HG03432 (cell line): ENCODE results near the gene SRGAP1.

Experiments used
- ATAC-seq: cut with Tn5 transposase; IDR thresholded peaks from one replicate; pipeline ENCODE4 v1.9.1; 2021; ENCODE audit warnings: mild to moderate bottlenecking, moderate library complexity; ENCODE audit not compliant: unreplicated experiment

SRGAP1 gene

DNA sequence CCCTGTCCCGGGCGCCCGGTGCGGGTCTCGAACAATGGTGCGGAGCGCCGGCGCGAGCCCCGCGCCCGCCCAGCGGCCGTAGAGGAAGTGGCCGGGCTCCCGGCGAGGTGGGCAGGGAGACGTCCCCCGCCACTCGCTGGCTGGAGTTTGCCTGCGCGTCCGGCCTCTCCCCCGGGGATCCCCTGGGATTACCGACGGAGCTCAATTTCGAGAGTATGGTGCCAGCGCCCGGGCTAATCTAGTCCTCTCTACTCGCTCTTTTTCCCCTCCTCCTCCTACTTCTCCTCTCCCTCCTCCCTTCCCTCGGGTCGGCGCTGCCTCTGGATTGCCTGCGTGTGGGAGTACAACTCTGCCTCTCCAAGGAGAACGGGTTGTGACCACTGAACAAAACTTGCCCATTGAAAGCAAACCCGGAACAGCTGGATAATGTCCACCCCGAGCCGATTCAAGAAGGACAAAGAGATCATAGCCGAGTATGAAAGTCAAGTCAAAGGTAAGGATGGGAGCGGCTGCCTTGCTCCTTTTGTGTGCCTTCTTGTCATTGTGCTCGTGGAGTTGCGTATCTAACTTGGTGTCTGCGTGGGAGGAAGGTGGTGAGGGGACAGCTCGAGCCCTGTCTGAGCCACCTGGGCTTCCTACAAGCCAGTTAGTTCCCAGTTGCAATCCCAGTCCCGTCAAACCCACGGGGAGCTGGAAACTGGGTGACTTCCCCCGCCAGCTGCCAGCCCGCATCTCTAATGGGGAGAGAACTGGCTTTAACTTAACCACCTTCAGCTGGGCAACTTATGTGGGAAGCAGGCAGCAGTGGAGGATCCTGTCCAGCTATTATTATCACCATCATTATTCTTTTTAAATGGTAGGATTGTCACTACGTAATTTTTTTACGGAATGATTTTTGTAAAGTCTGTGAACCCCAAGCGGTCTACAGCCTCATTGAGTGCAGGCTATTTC is at the start of gene SRGAP1:
SRGAP1 (plus strand) TSS at position 310 of the 951 bp plus-strand sequence; CDS start at position 427, 117 bp downstream.
- ATAC-seq: peak; percentile 30

DNA sequence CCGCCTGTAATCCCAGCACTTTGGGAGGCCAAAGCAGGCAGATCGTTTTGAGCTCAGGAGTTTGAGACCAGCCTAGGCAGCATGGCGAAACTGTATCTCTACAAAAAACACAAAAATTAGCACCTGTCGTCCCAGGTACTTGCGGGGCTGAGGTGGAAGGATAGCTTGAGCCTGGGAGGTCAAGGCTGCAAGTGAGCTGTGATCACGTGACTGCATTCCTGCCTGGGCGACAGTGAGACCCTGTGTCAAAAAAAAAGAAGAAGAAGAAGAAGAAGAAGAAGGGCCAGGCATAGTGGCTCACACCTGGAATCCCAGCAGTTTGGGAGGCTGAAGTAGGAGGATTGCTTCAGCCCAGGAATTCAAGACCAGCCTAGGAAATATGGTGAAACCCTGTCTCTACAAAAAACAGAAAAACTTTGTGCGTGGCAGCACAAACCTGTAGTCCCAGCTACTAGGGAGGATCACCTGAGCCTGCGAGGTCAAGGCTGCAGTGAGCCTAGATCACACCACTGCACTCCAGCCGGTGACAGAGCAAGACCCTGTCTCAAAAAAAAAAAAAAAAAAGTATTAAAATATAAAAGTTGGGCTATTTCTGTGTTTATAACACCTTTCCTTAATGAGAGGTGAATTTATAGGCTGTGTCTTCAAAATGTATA is 49.3 kb upstream of the SRGAP1 start:
- ATAC-seq: no peak

DNA sequence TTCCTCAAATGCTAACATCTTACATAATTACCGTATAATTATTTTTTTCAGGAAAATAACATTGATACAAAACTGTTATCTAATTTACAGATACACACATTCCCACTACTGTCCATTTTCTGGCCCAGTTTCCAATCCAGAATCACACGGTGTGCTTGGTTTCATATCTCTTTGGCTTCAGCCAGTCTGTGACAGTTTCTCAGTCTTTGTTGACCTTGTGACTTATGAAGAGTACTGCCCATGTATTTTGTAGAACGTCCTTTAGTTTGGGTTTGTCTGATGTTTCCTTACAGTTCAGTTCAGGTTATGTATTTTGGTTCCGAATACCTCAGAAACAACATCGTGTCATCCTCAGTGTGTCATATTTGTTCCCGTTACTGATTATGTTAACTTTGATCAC is 48.6 kb upstream of the SRGAP1 start:
- ATAC-seq: no peak

DNA sequence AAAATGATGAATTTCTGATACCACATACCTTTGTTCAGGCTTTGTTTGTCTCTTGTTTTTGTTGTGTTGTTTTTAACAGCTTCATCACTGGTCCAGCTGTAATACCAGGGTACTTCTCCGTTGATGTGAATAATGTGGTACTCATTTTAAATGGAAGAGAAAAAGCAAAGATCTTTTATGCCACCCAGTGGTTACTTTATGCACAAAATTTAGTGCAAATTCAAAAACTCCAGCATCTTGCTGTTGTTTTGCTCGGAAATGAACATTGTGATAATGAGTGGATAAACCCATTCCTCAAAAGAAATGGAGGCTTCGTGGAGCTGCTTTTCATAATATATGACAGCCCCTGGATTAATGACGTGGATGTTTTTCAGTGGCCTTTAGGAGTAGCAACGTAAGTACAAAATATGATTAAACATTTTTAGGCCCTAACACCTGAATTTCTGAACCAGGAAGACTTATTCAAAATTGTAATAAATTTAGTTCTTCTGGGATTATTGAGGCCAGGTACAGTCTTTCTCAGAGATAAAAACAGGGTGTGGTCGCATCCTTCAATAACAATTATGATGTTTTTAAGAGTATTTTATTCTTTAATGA is 42.4 kb upstream of the SRGAP1 start:
- ATAC-seq: no peak

DNA sequence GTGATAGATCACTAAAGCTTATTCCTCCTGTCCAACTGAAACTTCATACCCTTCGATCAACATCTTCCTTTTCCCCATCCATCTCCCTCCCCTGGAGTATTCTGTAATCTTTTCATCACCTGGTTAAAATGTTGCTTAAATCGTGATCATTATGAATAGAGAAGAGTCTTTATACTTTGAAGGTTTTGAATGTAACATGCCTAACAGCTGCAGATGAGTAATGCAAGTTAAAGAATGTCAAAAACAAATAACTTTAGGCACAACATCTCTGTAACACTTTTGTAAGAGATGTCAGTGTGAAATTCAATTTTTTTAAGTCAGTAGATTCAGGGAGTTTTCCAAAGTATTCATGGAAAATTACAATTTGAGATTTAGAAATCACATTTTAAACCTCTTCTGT is 39.8 kb upstream of the SRGAP1 start:
- no peak for ATAC-seq

DNA sequence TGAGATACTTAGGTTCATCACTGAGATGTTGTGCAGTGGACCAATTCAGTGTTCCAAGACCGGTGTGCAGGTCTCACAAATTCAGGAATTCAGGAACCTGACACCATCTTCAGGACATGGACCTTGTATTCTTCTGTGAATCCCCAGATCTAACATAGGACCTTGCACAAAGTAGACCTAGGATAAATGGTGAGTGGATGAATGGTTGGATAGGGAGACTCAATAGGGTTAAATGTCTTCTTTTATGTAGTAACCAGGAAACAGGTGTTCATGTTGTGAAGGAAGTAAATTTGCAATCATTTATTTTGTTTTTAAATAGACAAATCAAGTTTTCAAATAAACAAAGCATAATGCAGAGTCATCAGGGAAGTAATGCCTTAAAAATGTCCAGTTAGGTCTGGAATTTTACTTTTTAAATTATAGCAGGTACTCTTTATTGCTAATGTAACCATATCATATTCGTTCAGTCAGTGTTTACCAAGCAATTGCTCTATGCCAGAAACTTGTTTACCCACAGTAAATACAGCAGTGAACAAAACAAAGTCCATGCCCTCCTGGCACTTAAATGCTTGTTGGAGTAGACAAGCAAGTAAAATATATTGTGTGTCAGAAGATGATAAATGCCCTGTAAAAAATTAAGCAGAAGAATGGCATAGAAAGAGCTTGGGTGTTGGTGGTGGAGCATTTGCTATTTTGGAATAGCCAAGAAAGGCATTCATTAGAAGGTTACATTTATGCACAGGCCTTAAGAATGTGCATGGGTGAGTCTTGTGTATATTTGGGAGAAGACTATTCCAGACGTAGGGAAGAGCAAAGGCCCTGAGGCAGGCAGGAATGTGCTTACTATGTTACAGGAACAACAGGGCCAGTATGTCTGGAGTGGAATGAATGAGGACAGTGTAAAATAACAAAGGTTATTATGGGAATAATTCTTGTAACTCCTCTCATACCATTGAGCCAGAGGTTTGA is 38.5 kb upstream of the SRGAP1 start:
- ATAC-seq: no peak

DNA sequence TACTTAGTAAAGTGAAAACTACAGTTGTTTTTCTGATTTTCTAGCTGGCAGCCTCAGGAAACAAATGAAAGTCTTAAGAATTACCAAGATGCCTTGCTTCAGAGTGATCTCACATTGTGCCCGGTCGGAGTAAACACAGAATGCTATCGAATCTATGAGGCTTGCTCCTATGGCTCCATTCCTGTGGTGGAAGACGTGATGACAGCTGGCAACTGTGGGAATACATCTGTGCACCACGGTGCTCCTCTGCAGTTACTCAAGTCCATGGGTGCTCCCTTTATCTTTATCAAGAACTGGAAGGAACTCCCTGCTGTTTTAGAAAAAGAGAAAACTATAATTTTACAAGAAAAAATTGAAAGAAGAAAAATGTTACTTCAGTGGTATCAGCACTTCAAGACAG is 35.9 kb upstream of the SRGAP1 start:
- ATAC-seq: no peak

DNA sequence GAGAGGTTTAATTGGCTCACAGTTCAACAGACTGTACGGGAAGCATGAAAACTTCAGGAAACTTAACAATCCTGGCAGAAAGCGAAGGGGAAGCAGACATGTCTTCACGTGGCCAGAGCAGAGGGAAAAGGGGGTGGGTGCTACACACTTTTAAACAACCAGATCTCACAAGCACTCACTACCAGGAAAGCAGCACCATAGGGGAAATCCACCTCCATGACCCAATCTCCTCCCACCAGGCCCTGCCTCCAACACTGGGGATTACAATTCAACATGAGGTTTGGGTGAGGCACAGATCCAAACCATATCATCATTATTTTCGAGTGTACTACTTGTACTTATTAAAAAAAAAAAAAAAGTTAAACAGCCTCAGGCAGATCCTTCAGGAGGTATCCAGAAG is 34.9 kb upstream of the SRGAP1 start:
- no peak for ATAC-seq

DNA sequence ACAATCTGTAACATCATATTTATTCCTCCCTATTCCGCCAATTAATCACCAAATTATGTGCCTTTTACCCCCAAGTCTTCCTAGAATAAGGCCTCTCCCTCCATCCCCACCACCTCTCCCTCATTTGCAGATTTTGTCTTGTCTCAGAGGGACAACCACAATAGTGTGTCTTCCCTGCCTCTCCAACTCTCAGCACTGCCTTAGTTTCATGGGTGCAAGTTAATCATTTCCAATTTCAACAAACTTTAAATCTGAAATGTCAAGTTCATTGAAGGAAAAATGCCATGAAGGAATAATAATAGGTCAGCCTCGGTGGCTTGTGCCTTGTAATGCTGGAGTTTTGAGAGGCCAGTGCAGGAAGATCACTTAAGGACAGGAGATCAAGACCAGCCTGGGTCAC is 33.2 kb upstream of the SRGAP1 start:
- ATAC-seq: no peak

DNA sequence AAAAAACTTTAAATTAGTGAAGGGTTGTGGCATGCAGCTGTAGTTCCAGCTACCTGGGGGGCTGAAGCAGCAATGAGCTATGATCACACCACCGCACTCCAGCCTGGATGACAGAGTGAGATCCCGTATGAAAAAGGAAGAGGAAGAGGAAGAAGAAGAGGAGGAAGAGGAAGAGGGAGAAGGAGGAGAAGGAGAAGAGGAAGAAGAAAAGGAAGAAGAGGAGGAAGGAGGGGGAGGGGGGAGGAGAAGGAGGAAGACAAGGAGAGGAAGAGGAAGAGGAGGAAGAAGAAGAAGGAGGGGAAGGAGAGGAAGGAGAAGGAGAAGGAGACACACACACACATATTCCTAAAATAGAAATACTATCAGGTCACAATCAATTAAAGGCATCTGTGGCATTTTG is 32.7 kb upstream of the SRGAP1 start:
- ATAC-seq: no peak

DNA sequence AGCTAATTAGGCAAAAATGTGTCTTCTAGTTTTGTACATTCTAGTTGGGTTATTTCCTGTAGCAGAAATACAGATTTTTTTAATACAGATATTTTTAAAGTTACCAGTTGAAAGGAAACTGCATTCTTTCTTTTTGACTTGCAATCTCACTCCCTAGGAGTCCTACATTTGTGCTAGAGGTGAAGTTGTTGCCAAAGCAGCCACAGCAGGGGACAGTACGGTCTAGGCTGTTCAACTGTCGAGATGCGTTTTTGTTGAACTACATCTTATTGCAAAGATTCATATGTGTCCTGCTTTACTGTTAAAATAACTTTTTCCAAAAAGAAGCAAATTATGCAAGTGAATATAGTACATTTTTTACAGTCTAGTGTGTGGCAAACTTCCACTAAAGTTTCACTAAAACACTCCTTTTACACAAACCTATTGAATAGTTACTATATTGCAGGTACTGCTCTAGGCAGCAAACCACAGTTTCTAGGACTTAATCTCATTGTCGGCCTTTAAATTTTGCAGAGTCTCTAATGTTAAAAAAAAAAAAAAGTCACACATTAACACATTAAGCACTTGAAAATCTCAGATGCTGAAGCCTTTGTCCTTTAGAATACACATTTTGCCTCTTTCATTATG is 30.2 kb upstream of the SRGAP1 start:
- peak; percentile 40 for ATAC-seq

DNA sequence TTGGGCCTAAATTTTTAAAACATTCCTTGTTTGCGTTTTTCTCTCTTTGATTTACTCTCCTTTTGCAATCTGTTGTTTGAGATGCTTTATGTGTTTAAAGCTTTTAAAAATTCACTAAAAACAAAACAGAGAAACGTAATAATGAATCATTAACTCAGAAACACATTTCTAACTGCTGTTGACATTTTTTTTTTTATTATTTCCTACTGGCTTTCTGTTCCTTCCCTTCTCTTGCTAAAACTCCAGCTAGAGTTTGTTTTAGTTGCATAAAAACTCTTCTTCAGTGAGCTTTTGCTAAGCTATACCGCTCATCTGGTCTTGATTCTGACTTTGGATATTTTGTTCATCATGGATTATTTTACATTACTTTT is 29.0 kb upstream of the SRGAP1 start:
- no peak for ATAC-seq

DNA sequence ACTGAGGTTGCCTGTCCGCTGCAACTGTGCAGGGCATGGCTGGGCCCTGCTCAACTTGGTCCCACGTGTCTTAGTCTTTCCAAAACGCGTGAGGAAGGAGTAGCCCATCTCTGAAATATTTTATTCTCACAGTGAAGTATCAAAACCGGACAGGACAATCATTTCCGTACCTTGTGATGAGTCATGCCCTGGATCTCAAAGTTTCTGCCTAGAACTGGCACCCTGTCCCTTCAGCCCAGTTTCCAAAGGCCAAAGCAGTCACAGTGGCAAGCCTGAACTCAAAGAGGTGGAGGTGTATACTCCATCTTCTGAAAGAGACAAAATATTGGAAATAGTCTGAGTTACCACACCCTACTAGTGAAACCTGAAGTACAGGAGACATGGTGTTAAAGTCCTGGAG is 28.5 kb upstream of the SRGAP1 start:
- ATAC-seq: no peak

DNA sequence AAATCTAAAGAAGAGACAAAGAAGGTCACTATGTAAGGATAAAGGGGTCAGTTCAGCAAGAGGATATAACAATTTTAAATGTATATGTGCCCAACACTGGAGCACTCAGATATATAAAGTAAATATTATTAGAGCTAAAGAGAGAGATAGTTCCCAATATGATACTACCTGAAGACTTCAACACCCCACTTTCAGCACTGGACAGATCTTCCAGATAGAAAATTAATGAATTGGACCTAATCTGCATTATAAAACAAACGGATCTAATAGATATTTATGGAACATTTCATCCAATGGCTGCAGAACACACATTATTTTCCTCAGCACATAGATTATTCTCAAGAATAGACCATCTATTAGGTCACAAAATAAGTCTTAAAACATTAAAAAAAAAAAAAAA is 24.1 kb upstream of the SRGAP1 start:
- no peak for ATAC-seq

DNA sequence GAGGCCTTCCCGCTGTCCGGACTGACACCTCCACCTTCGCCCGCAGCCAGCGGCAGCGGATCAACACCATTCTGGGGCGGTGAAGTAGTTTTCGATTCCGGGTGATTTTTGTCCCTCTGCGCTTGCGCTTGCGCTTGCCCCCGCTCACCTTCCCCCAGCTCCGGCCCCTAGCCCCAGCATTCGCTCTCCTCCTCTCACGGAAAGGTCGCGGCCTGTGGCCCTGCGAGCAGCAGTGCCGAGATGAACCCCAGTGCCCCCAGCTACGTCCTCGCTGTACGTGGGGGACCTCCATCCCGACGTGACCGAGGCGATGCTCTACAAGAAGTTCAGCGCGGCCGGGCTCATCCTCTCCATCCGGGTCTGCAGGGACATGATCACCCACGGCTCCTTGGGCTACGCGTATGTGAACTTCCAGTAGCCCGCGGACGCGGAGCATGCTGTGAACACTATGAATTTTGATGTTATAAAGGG is 22.7 kb upstream of the SRGAP1 start:
- ATAC-seq: peak; percentile 56

DNA sequence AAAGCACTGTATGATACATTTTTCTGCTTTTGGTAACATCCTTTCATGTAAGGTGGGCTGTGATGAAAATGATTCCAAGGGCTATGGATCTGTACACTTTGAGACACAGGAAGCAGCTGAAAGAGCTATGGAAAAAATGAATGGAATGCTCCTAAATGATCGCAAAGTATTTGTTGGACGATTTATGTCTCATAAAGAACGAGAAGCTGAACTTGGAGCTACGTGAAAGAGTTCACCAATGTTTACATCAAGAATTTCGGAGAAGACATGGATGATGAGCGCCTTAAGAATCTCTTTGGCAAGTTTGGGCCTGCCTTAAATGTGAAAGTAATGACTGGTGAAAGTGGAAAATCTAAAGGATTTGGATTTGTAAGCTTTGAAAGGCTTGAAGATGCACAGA is 22.1 kb upstream of the SRGAP1 start:
- ATAC-seq: no peak

DNA sequence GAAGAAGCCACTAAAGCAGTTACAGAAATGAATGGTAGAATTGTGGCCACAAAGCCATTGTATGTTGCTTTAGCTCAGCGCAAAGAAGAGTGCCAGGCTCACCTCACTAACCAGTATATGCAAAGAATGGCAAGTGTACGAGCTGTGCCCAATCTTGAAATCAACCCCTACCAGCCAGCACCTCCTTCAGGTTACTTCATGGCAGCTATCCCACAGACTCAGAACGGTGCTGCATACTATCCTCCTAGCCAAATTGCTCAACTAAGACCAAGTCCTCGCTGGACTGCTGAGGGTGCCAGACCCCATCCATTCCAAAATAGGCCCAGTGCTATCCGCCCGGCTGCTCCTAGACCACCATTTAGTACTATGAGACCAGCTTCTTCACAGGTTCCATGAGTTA is 21.5 kb upstream of the SRGAP1 start:
- no peak for ATAC-seq

DNA sequence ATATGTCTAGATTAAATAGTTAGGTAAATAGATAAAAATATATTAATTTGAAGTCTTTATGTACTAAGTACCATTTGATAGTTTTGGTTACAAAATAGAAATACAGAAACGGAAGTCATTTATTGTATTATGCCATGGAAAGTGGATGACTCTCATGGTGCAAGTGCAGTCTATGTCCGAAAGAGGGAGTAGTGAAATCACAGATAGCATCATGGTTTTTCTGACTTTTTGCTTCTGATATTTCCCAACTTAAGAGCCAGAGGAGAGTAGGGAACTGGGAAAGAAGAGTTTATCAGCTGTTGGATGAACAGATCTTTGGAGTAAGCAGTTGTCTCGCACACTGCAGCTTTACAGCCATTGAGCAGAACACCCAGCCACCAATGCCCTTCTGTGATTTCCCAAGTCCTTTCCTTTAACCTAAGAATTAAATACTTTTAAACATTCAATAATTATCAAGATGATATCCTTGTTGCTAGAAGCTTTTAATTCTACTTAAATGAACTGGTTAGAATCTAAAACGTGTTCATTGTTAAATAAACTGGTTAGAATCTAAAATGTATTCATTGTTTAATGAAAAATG is 18.4 kb upstream of the SRGAP1 start:
- ATAC-seq: peak; percentile 89

DNA sequence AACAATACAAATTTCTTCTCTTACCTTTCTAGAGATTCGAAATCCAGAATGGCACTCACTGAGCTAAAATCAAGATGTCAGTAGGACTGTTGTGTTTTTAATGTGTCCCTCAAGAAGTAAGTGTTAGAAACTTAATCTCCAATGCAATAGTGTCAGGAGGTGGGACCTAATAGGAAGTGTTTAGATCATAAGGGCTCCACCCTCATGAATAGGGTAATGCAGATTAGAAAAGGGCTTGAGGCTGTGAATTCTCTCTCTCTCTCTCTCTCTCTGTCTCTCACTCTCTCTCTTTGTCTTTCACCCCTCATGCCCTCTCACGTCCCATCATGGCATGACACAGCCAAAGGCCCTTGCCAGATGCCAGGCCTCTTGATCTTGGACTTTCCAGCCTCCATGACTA is 15.6 kb upstream of the SRGAP1 start:
- no peak for ATAC-seq

DNA sequence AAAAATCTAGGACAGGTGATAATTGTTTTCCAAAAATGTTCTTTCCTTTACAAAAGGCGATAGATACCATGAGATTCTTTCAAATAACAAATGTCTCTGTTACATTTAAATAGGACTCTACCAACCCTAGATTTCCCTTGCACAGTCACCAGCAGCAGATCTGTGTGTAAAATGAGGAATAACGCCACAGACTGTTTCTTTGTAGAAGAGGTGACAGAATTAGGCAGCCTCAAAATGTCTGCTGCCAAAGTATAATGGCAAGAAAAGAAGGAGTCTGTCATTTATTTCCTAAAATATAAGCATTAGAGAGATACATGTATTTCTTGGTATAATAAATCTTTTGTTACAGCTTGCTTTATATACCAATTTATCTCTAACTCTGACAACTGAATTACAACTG is 8.5 kb upstream of the SRGAP1 start:
- no peak for ATAC-seq
